Activated naive CD4-positive, alpha-beta T cell treated with anti-CD3 and anti-CD28 coated beads, Interleukin-2, amount 50 U/mL, for 72 hours (primary cell): ENCODE measurements around the gene ETDA. TPM values are rescaled to one million over a fixed set of nuclear protein-coding genes. Genes with fewer than 3 reads are reported as not detected.
A peak's percentile ranks its signal among the peaks of the same experiment; 100 is the strongest.
"Not testable (repeated sequence)": the region's sequence is repeated elsewhere in the genome, so short reads cannot be mapped to it uniquely, and the experiment has no call there.

Experiments used
- ATAC-seq, 2 donors: fragments of 150-1000 bp; cut with Tn5 transposase; 2 replicates each; pipeline ENCODE4 v1.10.0; 2021; ENCODE audit warnings: mild to moderate bottlenecking in 2 of 2, moderate library complexity in 2 of 2
- DNase-seq, 2 donors: peaks; one replicate each; pipeline ENCODE4 v3.0.0; 2021 to 2022; ENCODE audit warnings: low spot score in 2 of 2
- H3K27ac Mint-ChIP-seq, 2 donors: one replicate each; pipeline ENCODE4 v1.8.0; 2022; ENCODE audit warnings: mild to moderate bottlenecking in 2 of 2, mixed read lengths in 2 of 2
- H3K36me3 Mint-ChIP-seq, 2 donors: one replicate each; pipeline ENCODE4 v1.8.0; 2022; ENCODE audit warnings: mixed read lengths in 2 of 2
- H3K9me3 Mint-ChIP-seq, 2 donors: one replicate each; pipeline ENCODE4 v1.8.0; 2022; ENCODE audit warnings: mixed read lengths in 2 of 2
- total RNA-seq, 2 donors: library from RNA; stranded (reverse); gene quantifications; one replicate each; pipeline ENCODE4 v1.2.3, GENCODE V29; 2022

ETDA gene
- total RNA-seq = not detected

DNA sequence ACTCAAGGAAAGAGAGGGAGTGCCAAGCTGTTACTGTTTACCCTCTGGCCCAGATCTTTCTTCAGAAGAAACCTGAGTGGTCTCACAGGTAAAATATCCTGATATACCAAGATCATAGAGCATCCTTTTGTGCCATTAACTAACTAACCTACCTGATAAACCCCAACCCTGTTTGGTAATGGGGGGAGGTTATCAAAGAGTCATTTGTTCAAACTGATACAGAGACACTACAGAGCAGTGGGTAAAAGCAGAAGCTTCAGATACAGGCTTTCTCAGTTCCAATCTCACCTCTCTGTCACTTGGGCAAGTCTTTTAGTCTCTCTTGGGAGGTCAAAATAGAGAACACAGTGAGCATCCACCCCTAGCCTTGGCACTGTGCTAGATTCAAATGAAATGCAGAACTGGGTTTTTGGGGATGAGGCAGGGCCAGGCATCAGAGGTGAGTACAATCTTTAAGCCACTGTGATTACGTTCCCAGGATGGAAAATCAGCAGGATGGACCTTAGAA lies at the start of gene ETDA:
Gene ETDA, plus strand, starts transcription at position 51 of the 508 bp plus-strand sequence. CDS start 1,216 bp downstream, outside the sequence.
- not testable (repeated sequence) for H3K27ac Mint-ChIP-seq, ATAC-seq, DNase-seq, H3K9me3 Mint-ChIP-seq, H3K36me3 Mint-ChIP-seq

DNA sequence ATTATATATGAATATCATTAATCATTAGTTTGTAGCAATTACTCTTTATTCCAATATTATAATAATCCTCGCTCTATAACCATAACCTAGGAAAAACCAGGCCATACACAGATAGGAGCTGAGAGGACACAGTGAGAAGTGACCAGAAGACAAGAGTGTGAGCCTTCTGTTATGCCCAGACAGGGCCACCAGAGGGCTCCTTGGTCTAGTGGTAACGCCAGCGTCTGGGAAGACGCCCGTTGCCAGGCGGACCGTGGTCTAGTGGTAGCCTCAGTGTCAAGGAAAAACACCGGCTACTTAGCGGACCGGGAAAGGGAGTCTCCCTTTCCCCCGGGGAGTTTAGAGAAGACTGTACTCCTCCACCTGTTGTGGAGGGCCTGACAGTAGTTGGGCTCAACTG lies 45.4 kb upstream of the ETDA start:
- H3K36me3 Mint-ChIP-seq, H3K9me3 Mint-ChIP-seq, ATAC-seq, H3K27ac Mint-ChIP-seq: not testable (repeated sequence)
- peak in 1 of 2 donors; percentile 7 for DNase-seq

GRCh38 chrX:135213200-135213844 lies 38.5 kb upstream of the ETDA start:
- ATAC-seq (peak; percentile 83 to 92), DNase-seq (peak in 1 of 2 donors; percentile 59)
- H3K27ac Mint-ChIP-seq = peak overlapping the region; percentile 52 to 79
- no peaks in the 10 kb centered on the region for H3K9me3 Mint-ChIP-seq
- no peaks in the 10 kb centered on the region for H3K36me3 Mint-ChIP-seq

DNA sequence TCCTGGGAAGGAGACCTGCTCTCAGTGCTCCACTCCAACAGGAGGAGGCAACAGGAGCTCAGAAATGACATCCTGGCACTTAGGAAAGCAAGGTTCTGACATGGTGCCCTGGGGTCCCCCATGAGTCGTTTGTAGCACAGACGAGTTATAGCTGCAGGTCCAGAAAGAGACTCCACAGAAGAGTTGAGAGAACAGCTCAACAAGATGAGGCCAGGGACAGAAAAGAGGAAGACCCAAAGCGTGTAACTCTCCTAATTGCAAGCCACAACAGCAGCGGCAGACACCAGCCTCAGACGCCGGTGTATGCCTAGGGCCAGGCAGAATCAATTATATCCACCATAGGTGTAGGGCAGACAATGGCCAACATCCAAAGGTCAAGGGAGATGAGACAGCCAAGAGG lies 5.9 kb upstream of the ETDA start:
- not testable (repeated sequence) for ATAC-seq, H3K9me3 Mint-ChIP-seq, H3K36me3 Mint-ChIP-seq, H3K27ac Mint-ChIP-seq, DNase-seq

- not testable (repeated sequence) for H3K9me3 Mint-ChIP-seq, H3K27ac Mint-ChIP-seq, H3K36me3 Mint-ChIP-seq, DNase-seq
- ATAC-seq = peak; percentile 50 to 78
These were observed 4.3 kb downstream of the ETDA start for GRCh38 chrX:135256087-135256684.

DNA sequence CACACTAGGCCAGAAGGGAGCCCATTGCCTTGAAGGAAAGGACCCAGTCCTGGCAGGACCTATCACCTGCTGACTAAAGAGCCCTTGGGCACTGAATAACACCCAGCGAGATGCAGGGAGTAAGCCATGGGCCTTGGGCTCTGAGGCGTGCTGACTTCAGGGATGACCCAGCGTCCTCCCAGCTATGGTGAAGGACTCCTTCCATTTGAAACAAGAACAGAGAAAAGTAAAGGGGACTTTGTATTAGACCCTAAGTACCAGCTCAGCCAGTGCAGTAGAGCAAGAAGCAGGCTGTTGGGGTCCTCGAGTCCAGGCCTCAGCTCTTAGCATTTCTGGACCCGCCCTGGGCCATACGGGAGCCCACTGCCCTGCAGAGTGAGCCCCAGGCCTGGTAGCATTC lies 5.1 kb downstream of the ETDA start:
- ATAC-seq (no peak), DNase-seq (no peak)
- Mint-ChIP-seq H3K36me3 (peaks cover 0 to 5% of the 10 kb centered on the region in 2 donors), H3K9me3 (peaks cover 0 to 8% of the 10 kb centered on the region in 2 donors), H3K27ac (no peak overlapping the region)

DNA sequence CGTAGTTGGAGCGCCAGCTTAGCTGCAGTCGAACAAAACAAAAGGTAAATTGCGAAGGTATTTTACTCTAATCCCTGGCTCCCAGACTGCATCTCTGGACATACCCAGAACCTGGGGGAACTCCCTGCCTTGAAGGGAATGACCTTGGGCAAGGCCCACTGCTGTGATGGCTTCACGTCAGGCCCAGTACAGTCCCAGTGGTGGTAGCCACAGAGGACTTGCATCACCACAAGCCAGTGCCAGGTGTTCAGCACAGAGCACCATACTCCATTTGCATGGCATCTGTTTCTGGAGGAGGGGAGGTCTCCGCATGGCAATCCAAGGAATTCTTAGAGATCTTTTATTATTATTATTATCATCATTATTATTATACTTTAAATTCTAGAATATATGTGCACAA lies 5.6 kb downstream of the ETDA start:
- peaks cover 0 to 8% of the 10 kb centered on the region in 2 donors for H3K9me3 Mint-ChIP-seq
- peaks cover 4 to 5% of the 10 kb centered on the region in 2 donors for H3K36me3 Mint-ChIP-seq
- no peak overlapping the region for H3K27ac Mint-ChIP-seq
- DNase-seq (no peak), ATAC-seq (no peak)

DNA sequence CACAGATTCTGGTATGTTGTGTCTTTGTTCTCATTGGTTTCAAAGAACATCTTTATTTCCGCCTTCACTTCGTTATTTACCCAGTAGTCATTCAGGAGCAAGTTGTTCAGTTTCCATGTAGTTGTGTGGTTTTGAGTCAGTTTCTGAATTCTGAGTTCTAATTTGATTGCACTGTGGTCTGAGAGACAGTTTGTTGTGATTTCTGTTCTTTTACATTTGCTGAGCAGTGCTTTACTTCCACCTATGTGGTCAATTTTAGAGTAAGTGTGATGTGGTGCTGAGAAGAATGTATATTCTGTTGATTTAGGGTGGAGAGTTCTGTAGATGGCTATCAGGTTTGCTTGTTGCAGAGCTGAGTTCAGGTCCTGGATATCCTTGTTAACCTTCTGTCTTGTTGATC lies 9.1 kb downstream of the ETDA start:
- Mint-ChIP-seq H3K9me3 (peaks cover 0 to 13% of the 10 kb centered on the region in 2 donors), H3K36me3 (peaks cover 5 to 10% of the 10 kb centered on the region in 2 donors)
- ATAC-seq, H3K27ac Mint-ChIP-seq, DNase-seq: not testable (repeated sequence)

DNA sequence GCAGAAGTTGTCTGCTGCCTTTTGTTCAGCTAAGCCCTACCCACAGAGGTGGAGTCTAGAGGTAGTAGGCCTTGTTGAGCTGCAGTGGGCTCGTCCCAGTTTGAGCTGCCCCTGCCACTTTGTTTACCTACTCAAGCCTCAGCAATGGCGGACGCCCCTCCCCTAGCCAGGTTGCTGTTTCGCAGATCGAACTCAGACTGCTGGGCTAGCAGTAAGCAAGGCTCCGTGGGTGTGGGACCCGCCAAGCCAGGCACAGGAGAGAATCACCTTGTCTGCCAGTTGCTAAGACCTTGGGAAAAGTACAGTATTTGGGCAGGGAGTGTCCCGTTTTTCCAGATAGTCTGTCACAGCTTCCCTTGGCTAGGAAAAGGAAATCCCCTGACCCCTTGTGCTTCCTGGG lies 11.5 kb downstream of the ETDA start:
- Mint-ChIP-seq H3K9me3 (peaks cover 0 to 24% of the 10 kb centered on the region in 2 donors), H3K36me3 (peaks cover 5 to 10% of the 10 kb centered on the region in 2 donors)
- H3K27ac Mint-ChIP-seq, DNase-seq, ATAC-seq: not testable (repeated sequence)

- Mint-ChIP-seq H3K27ac (no peak overlapping the region), H3K9me3 (peaks cover 0 to 24% of the 10 kb centered on the region in 2 donors), H3K36me3 (peaks cover 5 to 10% of the 10 kb centered on the region in 2 donors)
- no peak for ATAC-seq
- DNase-seq = no peak
These were observed 12.3 kb downstream of the ETDA start for GRCh38 chrX:135264206-135264605.

GRCh38 chrX:135273162-135273561 lies 21.3 kb downstream of the ETDA start:
- H3K27ac Mint-ChIP-seq = no peak overlapping the region
- DNase-seq (no peak), ATAC-seq (no peak)
- H3K36me3 Mint-ChIP-seq = no peaks in the 10 kb centered on the region
- peaks cover 2 to 4% of the 10 kb centered on the region in 2 donors for H3K9me3 Mint-ChIP-seq

- no peak overlapping the region for H3K27ac Mint-ChIP-seq
- H3K36me3 Mint-ChIP-seq = peaks cover 11 to 18% of the 10 kb centered on the region in 2 donors
- H3K9me3 Mint-ChIP-seq = peaks cover 20 to 23% of the 10 kb centered on the region in 2 donors
- ATAC-seq (no peak), DNase-seq (no peak)
These were observed 24.1 kb downstream of the ETDA start for GRCh38 chrX:135275973-135276372.

DNA sequence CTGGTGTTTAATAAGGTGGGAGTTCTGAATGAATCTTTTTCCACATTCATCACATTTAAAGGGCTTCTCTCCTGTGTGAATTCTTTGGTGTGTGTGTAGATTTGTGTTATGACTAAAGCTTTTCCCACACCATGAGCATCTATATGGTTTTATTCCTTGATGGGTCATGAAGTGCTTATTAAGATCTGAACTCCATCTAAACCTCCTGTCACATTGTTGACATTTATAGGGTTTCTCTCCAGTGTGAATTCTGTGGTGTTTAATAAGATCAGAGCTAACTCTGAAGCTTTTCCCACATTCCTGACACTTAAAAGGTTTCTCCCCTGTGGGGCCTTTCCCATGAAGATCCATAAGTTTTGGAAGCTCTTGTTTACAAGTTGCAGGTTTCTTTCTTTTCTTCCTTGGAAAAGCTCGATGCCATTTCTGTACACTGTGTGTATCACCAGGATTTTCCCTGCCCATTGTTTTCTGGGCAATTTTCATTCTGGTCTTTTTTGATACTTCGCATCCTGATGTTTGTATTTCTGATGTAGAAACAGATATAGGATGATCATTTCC lies 35.5 kb downstream of the ETDA start:
- ATAC-seq (no peak), DNase-seq (no peak)
- Mint-ChIP-seq H3K9me3 (peaks cover 17 to 23% of the 10 kb centered on the region in 2 donors), H3K27ac (no peak overlapping the region), H3K36me3 (peaks cover 39 to 46% of the 10 kb centered on the region in 2 donors)

- ATAC-seq (peak; percentile 98 to 99), DNase-seq (peak; percentile 53 to 58)
- peaks cover 3 to 5% of the 10 kb centered on the region in 2 donors for H3K9me3 Mint-ChIP-seq
- peak overlapping the region; percentile 81 to 87 for H3K27ac Mint-ChIP-seq
- peaks cover 0 to 6% of the 10 kb centered on the region in 2 donors for H3K36me3 Mint-ChIP-seq
These were observed 43.5 kb downstream of the ETDA start for GRCh38 chrX:135295238-135295943.

DNA sequence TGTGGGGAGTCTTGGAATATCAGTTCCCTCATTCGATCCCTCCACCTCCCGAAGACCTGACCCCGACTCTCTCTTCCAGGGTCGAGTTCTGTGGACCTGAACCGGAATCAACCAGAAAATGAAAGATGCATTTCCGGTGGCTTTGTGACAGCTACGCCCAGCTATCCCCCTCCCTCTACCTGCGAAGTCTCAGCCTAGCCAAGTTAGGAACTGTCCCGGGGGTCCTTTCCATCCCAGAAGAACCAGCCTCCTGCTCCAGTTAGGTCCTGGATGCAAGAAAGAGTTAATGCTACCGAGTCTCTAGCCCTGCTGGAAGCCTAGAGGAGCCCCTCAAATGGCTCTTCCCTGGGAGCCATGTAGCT lies 44.1 kb downstream of the ETDA start:
- DNase-seq (no peak), ATAC-seq (peak; percentile 45 to 61)
- Mint-ChIP-seq H3K27ac (peak overlapping the region; percentile 81 to 87), H3K36me3 (peaks cover 0 to 3% of the 10 kb centered on the region in 2 donors), H3K9me3 (peaks cover 3 to 5% of the 10 kb centered on the region in 2 donors)

GRCh38 chrX:135302269-135302873 lies 50.5 kb downstream of the ETDA start:
- ATAC-seq (no peak), DNase-seq (no peak)
- Mint-ChIP-seq H3K36me3 (no peaks in the 10 kb centered on the region), H3K27ac (no peak overlapping the region), H3K9me3 (peaks cover 3 to 5% of the 10 kb centered on the region in 2 donors)
